A549 (cell line): Measurements from ENCODE around the gene GJB5. TPM values are rescaled to one million over a fixed set of nuclear protein-coding genes. Genes with fewer than 3 reads are reported as not detected.

Experiments
- ATAC-seq, 2 experiments: fragments of 200-7000 bp in 1 of 2; fragments of >200 bp in 1 of 2; cut with Nextera tagmentation in 1 of 2; cut with Tn5 transposase in 1 of 2; 3 replicates each; pipeline versions ENCODE4 v1.8.0 to v1.9.1; 2018 to 2020; ENCODE audit warnings: mild to moderate bottlenecking in 1 of 2, moderate library complexity in 1 of 2
- CTCF ChIA-PET: fragments of 300-600 bp; sonication (Branson Sonifier 250); formaldehyde crosslinking; extraction: SDS; loops from one replicate; lab custom pipeline; 2021; ENCODE audit warnings: antibody characterized with exemption, inconsistent platforms; lab: Yijun Ruan, JAX
- POLR2A ChIA-PET: fragments of 350-600 bp; formaldehyde crosslinking; extraction: SDS; loops from one replicate; lab custom pipeline; 2021; ENCODE audit warnings: antibody characterized with exemption, inconsistent platforms; lab: Yijun Ruan, JAX
- DNase-seq, 2 experiments: peaks; one replicate each; pipeline versions ENCODE4 v3.0.0 to v3.0.0-alpha.2; 2011 to 2016; ENCODE audit warnings: low read depth in 1 of 2, low spot score in 1 of 2
- FAIRE-seq: peaks from 2 replicates; lab custom pipeline; 2011; peaks lifted over from hg19 to GRCh38; lab: Jason Lieb, UNC
- H3K27ac ChIP-seq, 2 experiments: fragments of >200 bp; sonication (Bioruptor Twin); formaldehyde crosslinking; 3 replicates each; pipeline ENCODE4 v1.5.1; 2016 to 2017
- H3K4me1 ChIP-seq: fragments of >200 bp; sonication (Bioruptor Twin); formaldehyde crosslinking; 3 replicates; pipeline ENCODE4 v1.6.1; 2016
- H3K4me2 ChIP-seq: fragments of >200 bp; sonication (Bioruptor Twin); formaldehyde crosslinking; 3 replicates; pipeline ENCODE4 v1.6.1; 2016
- H3K4me3 ChIP-seq: fragments of >200 bp; sonication (Bioruptor Twin); formaldehyde crosslinking; 3 replicates; pipeline ENCODE4 v1.5.1; 2016
- H3K9me3 ChIP-seq: fragments of >200 bp; sonication (Bioruptor Twin); formaldehyde crosslinking; 3 replicates; pipeline ENCODE4 v1.6.1; 2016
- BHLHE40 ChIP-seq: IDR thresholded peaks from 2 replicates; pipeline ENCODE4 v1.6.1; 2012; ENCODE audit warnings: low read depth, low read length, inconsistent platforms
- CBX2 ChIP-seq: fragments of 200-600 bp; sonication (generic); IDR thresholded peaks from 2 replicates; pipeline ENCODE4 v1.6.1; 2016; ENCODE audit warnings: low read depth, mild to moderate bottlenecking, borderline replicate concordance
- CBX8 ChIP-seq: fragments of 200-600 bp; sonication (generic); IDR thresholded peaks from 2 replicates; pipeline ENCODE4 v1.6.1; 2016
- CEBPB ChIP-seq, 2 experiments: fragments of >200 bp in 1 of 2; sonication (Bioruptor Twin) in 1 of 2; formaldehyde crosslinking in 1 of 2; IDR thresholded peaks; 2 replicates each; pipeline ENCODE4 v1.6.1; 2012 to 2016
- EHF ChIP-seq: fragments of 250-450 bp; sonication (Bioruptor Pico); IDR thresholded peaks from 2 replicates; pipeline ENCODE4 v1.5.0; 2020; ENCODE audit warnings: mild to moderate bottlenecking
- EHMT2 ChIP-seq: fragments of 200-600 bp; sonication (generic); IDR thresholded peaks from 2 replicates; pipeline ENCODE4 v1.6.1; 2016; ENCODE audit warnings: antibody characterized with exemption, low read depth, mild to moderate bottlenecking, moderate library complexity
- ELK1 ChIP-seq: fragments of 150-350 bp; IDR thresholded peaks from 2 replicates; pipeline ENCODE4 v1.6.1; 2014; ENCODE audit warnings: low read depth, mild to moderate bottlenecking, low read length
- EP300 ChIP-seq, 2 experiments: fragments of >200 bp; sonication (Bioruptor Twin); formaldehyde crosslinking; IDR thresholded peaks; 2 replicates in 1 of 2; 3 replicates in 1 of 2; pipeline ENCODE4 v1.6.1; 2016 to 2017
- FOSB ChIP-seq: fragments of 250-450 bp; sonication (Bioruptor Pico); IDR thresholded peaks from 2 replicates; pipeline ENCODE4 v1.5.0; 2020; ENCODE audit warnings: mild to moderate bottlenecking, moderate library complexity
- FOXS1 ChIP-seq: fragments of 250-450 bp; sonication (Bioruptor Pico); IDR thresholded peaks from 2 replicates; pipeline ENCODE4 v1.5.0; 2020; ENCODE audit warnings: mild to moderate bottlenecking, moderate library complexity
- JUN ChIP-seq, 2 experiments: fragments of >200 bp; sonication (Bioruptor Twin); formaldehyde crosslinking; IDR thresholded peaks; 2 replicates in 1 of 2; 3 replicates in 1 of 2; pipeline ENCODE4 v1.6.1; 2016 to 2017
- KDM1A ChIP-seq: fragments of 200-600 bp; sonication (generic); IDR thresholded peaks from 2 replicates; pipeline ENCODE4 v1.6.1; 2016; ENCODE audit warnings: low read depth, mild to moderate bottlenecking
- MAFK ChIP-seq: fragments of 450-650 bp; IDR thresholded peaks from 2 replicates; pipeline ENCODE4 v1.6.1; 2014; ENCODE audit not compliant: partially characterized antibody
- PBX3 ChIP-seq: IDR thresholded peaks from 2 replicates; pipeline ENCODE4 v1.6.1; 2012
- PHF8 ChIP-seq: fragments of 200-600 bp; sonication (generic); IDR thresholded peaks from 2 replicates; pipeline ENCODE4 v1.6.1; 2016; ENCODE audit warnings: low read depth, mild to moderate bottlenecking, antibody characterized with exemption, moderate library complexity, borderline replicate concordance
- RAD21 ChIP-seq, 2 experiments: fragments of >200 bp in 1 of 2; sonication (Bioruptor Twin) in 1 of 2; formaldehyde crosslinking in 1 of 2; IDR thresholded peaks in 1 of 2; conservative IDR thresholded peaks in 1 of 2; 2 replicates in 1 of 2; 3 replicates in 1 of 2; pipeline ENCODE4 v1.6.1; 2012 to 2018; ENCODE audit warnings: inconsistent platforms in 1 of 2
- RNF2 ChIP-seq: fragments of 200-600 bp; sonication (generic); IDR thresholded peaks from 2 replicates; pipeline ENCODE4 v1.6.1; 2016; ENCODE audit warnings: low read depth, mild to moderate bottlenecking, antibody characterized with exemption, moderate library complexity, borderline replicate concordance
- SMC3 ChIP-seq: fragments of >200 bp; sonication (Bioruptor Twin); formaldehyde crosslinking; IDR thresholded peaks from 3 replicates; pipeline ENCODE4 v1.6.1; 2018; ENCODE audit warnings: inconsistent platforms
- TP53 ChIP-seq: fragments of 250-450 bp; sonication (Bioruptor Pico); IDR thresholded peaks from 2 replicates; pipeline ENCODE4 v1.5.0; 2021; ENCODE audit warnings: mild to moderate bottlenecking, moderate library complexity
- USF2 ChIP-seq: fragments of 450-650 bp; IDR thresholded peaks from 2 replicates; pipeline ENCODE4 v1.6.1; 2014; ENCODE audit warnings: antibody characterized with exemption
- ZC3H11A ChIP-seq: fragments of 450-650 bp; IDR thresholded peaks from 2 replicates; pipeline ENCODE4 v1.6.1; 2014; ENCODE audit warnings: antibody characterized with exemption, mild to moderate bottlenecking
- ZFP36 ChIP-seq: fragments of 450-650 bp; IDR thresholded peaks from 2 replicates; pipeline ENCODE4 v1.6.1; 2014; ENCODE audit warnings: borderline replicate concordance; ENCODE audit not compliant: partially characterized antibody
- ZNF302 ChIP-seq: fragments of 250-450 bp; sonication (Bioruptor Pico); IDR thresholded peaks from 2 replicates; pipeline ENCODE4 v1.9.0; 2021; ENCODE audit warnings: inconsistent platforms, mild to moderate bottlenecking, moderate library complexity
- ZSCAN20 ChIP-seq: fragments of 250-450 bp; sonication (Bioruptor Pico); IDR thresholded peaks from 2 replicates; pipeline ENCODE4 v1.8.0; 2022; ENCODE audit warnings: mild to moderate bottlenecking, moderate library complexity
- WGBS: methylation state at CpG from one replicate; pipeline ENCODE4 v1.1.6; 2017; ENCODE audit errors: missing lambda C conversion rate; 5-methylcytosine and 5-hydroxymethylcytosine counted together
- polyA plus RNA-seq, 4 experiments: library from polyadenylated mRNA; depleted of rRNA in 3 of 4; stranded (reverse); fragments of >200 nt; fragmentation: RNase III in 1 of 4; extraction: RNeasy Plus Mini Kit Qiagen cat#74134 plus additional on column Dnase treatment in 1 of 4; gene quantifications; 2 replicates in 3 of 4; 3 replicates in 1 of 4; pipeline ENCODE4 v1.2.3, GENCODE V29; 2011 to 2017

Gene GJB5
- polyA plus RNA-seq, 2 of the 4 experiments (the other 2 are of a cell fraction) = 0.15 to 0.16 TPM

- H3K4me2 ChIP-seq = no peak overlapping the region
- FAIRE-seq (no peak), ATAC-seq (no peak), DNase-seq (no peak)
- ChIA-PET POLR2A (no interaction called here), CTCF (no interaction called here)
- TF ChIP-seq CBX2 (no peak), PBX3 (no peak), KDM1A (no peak), EP300 (IDR thresholded peaks at IDR 0.05) (no peak), RNF2 (no peak), CEBPB (IDR thresholded peaks at IDR 0.05) (no peak), FOSB (CRISPR knock-in tag) (no peak), BHLHE40 (no peak), ZSCAN20 (CRISPR knock-in tag) (no peak), ELK1 (no peak), RAD21 (conservative IDR thresholded peaks at IDR 0.05 in 1 of 2, IDR thresholded peaks at IDR 0.05 in 1 of 2) (no peak), FOXS1 (CRISPR knock-in tag) (no peak), ZFP36 (no peak), CBX8 (no peak), MAFK (no peak), PHF8 (no peak), JUN (IDR thresholded peaks at IDR 0.05) (no peak), ZC3H11A (no peak), ZNF302 (no peak)
- H3K4me1 ChIP-seq = no peaks in the 10 kb centered on the region
- H3K27ac ChIP-seq = no peak overlapping the region
- no peaks in the 10 kb centered on the region for H3K9me3 ChIP-seq
- H3K4me3 ChIP-seq = no peak overlapping the region
- WGBS = 70% methylated on average over 6 of the region's 6 CpGs
Observed at GRCh38 chr1:34800214-34800613, 45.4 kb downstream of the GJB5 start.

- FAIRE-seq (no peak), ATAC-seq (no peak), DNase-seq (no peak)
- H3K9me3 ChIP-seq = no peaks in the 10 kb centered on the region
- no peak overlapping the region for H3K4me3 ChIP-seq
- TF ChIP-seq BHLHE40 = no peak
- no peak for TF ChIP-seq TP53 (CRISPR knock-in tag)
- TF ChIP-seq EHMT2 = no peak
- no peak for TF ChIP-seq USF2
- TF ChIP-seq RNF2 = no peak
- no peak for TF ChIP-seq PBX3
- no peak for TF ChIP-seq SMC3
- no peak for TF ChIP-seq ZSCAN20 (CRISPR knock-in tag)
- no peak for TF ChIP-seq EHF (CRISPR knock-in tag)
- H3K4me1 ChIP-seq = peaks cover 4% of the 10 kb centered on the region; the same call in 1 of the 3 replicates
- no peak overlapping the region for H3K4me2 ChIP-seq
- ChIA-PET POLR2A (no interaction called here), CTCF (no interaction called here)
- 55% methylated on average over 3 of the region's 3 CpGs for WGBS
- H3K27ac ChIP-seq = no peak overlapping the region
Observed at GRCh38 chr1:34803770-34804169, 48.9 kb downstream of the GJB5 start.
